ENCODE measurements around the gene SLC16A13.

GRCh38 chr17:7019367-7019766 lies 16.4 kb upstream of the SLC16A13 start:
- no peak for TF ChIP-seq YY1 (IDR thresholded peaks at IDR 0.05; ENCODE audit: low read depth, low read length)
- TF ChIP-seq SMARCA5 (IDR thresholded peaks at IDR 0.05): no peak
- no peak for TF ChIP-seq E2F8 (IDR thresholded peaks at IDR 0.05; ENCODE audit: low read depth, partially characterized antibody)
- no peak for TF ChIP-seq CTCF (IDR thresholded peaks at IDR 0.05 in 2 of 3, conservative IDR thresholded peaks at IDR 0.05 in 1 of 3; ENCODE audit: control insufficient read depth in 2 of 3, extremely low read depth in 1 of 3, insufficient read depth in 1 of 3, low read depth in 3 of 3, low read length in 3 of 3)
- TF ChIP-seq KAT2A (conservative IDR thresholded peaks at IDR 0.05; ENCODE audit: control insufficient read depth, low read depth, low read length): no peak
- TF ChIP-seq ETV6 (conservative IDR thresholded peaks at IDR 0.05 in 1 of 2, IDR thresholded peaks at IDR 0.05 in 1 of 2; ENCODE audit: borderline replicate concordance in 1 of 2, low read depth in 1 of 2): no peak
- no peak for TF ChIP-seq POLR2AphosphoS5 (IDR thresholded peaks at IDR 0.05; ENCODE audit: low read length)
- TF ChIP-seq, protein P1, sequence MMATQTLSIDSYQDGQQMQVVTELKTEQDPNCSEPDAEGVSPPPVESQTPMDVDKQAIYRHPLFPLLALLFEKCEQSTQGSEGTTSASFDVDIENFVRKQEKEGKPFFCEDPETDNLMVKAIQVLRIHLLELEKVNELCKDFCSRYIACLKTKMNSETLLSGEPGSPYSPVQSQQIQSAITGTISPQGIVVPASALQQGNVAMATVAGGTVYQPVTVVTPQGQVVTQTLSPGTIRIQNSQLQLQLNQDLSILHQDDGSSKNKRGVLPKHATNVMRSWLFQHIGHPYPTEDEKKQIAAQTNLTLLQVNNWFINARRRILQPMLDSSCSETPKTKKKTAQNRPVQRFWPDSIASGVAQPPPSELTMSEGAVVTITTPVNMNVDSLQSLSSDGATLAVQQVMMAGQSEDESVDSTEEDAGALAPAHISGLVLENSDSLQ (IDR thresholded peaks at IDR 0.05): no peak

All from GM12878 (cell line).